ENCODE results near the gene SLC52A3.
"Not testable (repeated sequence)": the region's sequence is repeated elsewhere in the genome, so short reads cannot be mapped to it uniquely, and the experiment has no call there.

Gene SLC52A3

GRCh38 chr20:768426-768978 lies at the start of gene SLC52A3:
SLC52A3 (minus strand) TSS chr20:768500; CDS start chr20:765774, 2,726 bp downstream.
- no peak for DNase-seq (ENCODE audit: low spot score)
- H3K27ac Mint-ChIP-seq: no peak within 1 kb of the TSS
- H3K27me3 Mint-ChIP-seq (ENCODE audit: low read depth): peaks cover 3% of the 10 kb centered on the region
- no peaks in the 10 kb centered on the region for H3K9me3 Mint-ChIP-seq
- no peak within 1 kb of the TSS for H3K4me3 Mint-ChIP-seq
- no peaks in the 10 kb centered on the region for H3K4me1 Mint-ChIP-seq (ENCODE audit: low read depth)
- H3K36me3 Mint-ChIP-seq (ENCODE audit: low read depth): no peaks in the 10 kb centered on the region

- H3K9me3 Mint-ChIP-seq: no peaks in the 10 kb centered on the region
- no peak overlapping the region for H3K27ac Mint-ChIP-seq
- peaks cover 5% of the 10 kb centered on the region for H3K27me3 Mint-ChIP-seq (ENCODE audit: low read depth)
- no peaks in the 10 kb centered on the region for H3K36me3 Mint-ChIP-seq (ENCODE audit: low read depth)
- no peak overlapping the region for H3K4me3 Mint-ChIP-seq
- H3K4me1 Mint-ChIP-seq (ENCODE audit: low read depth): no peaks in the 10 kb centered on the region
- peak; percentile 55 for DNase-seq (ENCODE audit: low spot score)
Measured at GRCh38 chr20:815914-816606, 47.8 kb upstream of the SLC52A3 start.

GRCh38 chr20:815226-815625 lies 46.9 kb upstream of the SLC52A3 start:
- no peak for DNase-seq (ENCODE audit: low spot score)

GRCh38 chr20:813390-813789 lies 45.1 kb upstream of the SLC52A3 start:
- peaks cover 5% of the 10 kb centered on the region for H3K27me3 Mint-ChIP-seq (ENCODE audit: low read depth)
- DNase-seq (ENCODE audit: low spot score): no peak
- H3K4me1 Mint-ChIP-seq (ENCODE audit: low read depth): no peaks in the 10 kb centered on the region
- H3K4me3 Mint-ChIP-seq: no peak overlapping the region
- H3K27ac Mint-ChIP-seq: no peak overlapping the region
- no peaks in the 10 kb centered on the region for H3K36me3 Mint-ChIP-seq (ENCODE audit: low read depth)
- peaks cover 3% of the 10 kb centered on the region for H3K9me3 Mint-ChIP-seq

More at GRCh38 chr20:815226-815625, 46.9 kb upstream of the SLC52A3 start:
- H3K4me1 Mint-ChIP-seq (ENCODE audit: low read depth): no peaks in the 10 kb centered on the region
- H3K27me3 Mint-ChIP-seq (ENCODE audit: low read depth): peaks cover 2% of the 10 kb centered on the region
- H3K36me3 Mint-ChIP-seq (ENCODE audit: low read depth): no peaks in the 10 kb centered on the region
- H3K27ac Mint-ChIP-seq: no peak overlapping the region
- H3K4me3 Mint-ChIP-seq: no peak overlapping the region
- no peaks in the 10 kb centered on the region for H3K9me3 Mint-ChIP-seq

- H3K36me3 Mint-ChIP-seq (ENCODE audit: low read depth); H3K27ac Mint-ChIP-seq; H3K4me3 Mint-ChIP-seq; H3K9me3 Mint-ChIP-seq; H3K4me1 Mint-ChIP-seq (ENCODE audit: low read depth); H3K27me3 Mint-ChIP-seq (ENCODE audit: low read depth); DNase-seq (ENCODE audit: low spot score): not testable (repeated sequence)
Measured at GRCh38 chr20:812435-812814, 44.1 kb upstream of the SLC52A3 start.

GRCh38 chr20:811776-812434 lies 43.6 kb upstream of the SLC52A3 start:
- not testable (repeated sequence) for H3K4me1 Mint-ChIP-seq (ENCODE audit: low read depth); H3K27ac Mint-ChIP-seq; H3K27me3 Mint-ChIP-seq (ENCODE audit: low read depth); H3K36me3 Mint-ChIP-seq (ENCODE audit: low read depth); DNase-seq (ENCODE audit: low spot score); H3K9me3 Mint-ChIP-seq; H3K4me3 Mint-ChIP-seq

- H3K27ac Mint-ChIP-seq: no peak overlapping the region
- H3K4me1 Mint-ChIP-seq (ENCODE audit: low read depth): no peaks in the 10 kb centered on the region
- H3K36me3 Mint-ChIP-seq (ENCODE audit: low read depth): no peaks in the 10 kb centered on the region
- H3K4me3 Mint-ChIP-seq: no peak overlapping the region
- DNase-seq (ENCODE audit: low spot score): no peak
- H3K9me3 Mint-ChIP-seq: peaks cover 11% of the 10 kb centered on the region
- H3K27me3 Mint-ChIP-seq (ENCODE audit: low read depth): peaks cover 3% of the 10 kb centered on the region
Measured at GRCh38 chr20:805713-806112, 37.4 kb upstream of the SLC52A3 start.

- H3K36me3 Mint-ChIP-seq (ENCODE audit: low read depth): no peaks in the 10 kb centered on the region
- no peak overlapping the region for H3K27ac Mint-ChIP-seq
- H3K4me3 Mint-ChIP-seq: no peak overlapping the region
- DNase-seq (ENCODE audit: low spot score): no peak
- H3K4me1 Mint-ChIP-seq (ENCODE audit: low read depth): no peaks in the 10 kb centered on the region
- peaks cover 7% of the 10 kb centered on the region for H3K9me3 Mint-ChIP-seq
- H3K27me3 Mint-ChIP-seq (ENCODE audit: low read depth): no peaks in the 10 kb centered on the region
Measured at GRCh38 chr20:801678-802077, 33.4 kb upstream of the SLC52A3 start.

- H3K27ac Mint-ChIP-seq; H3K27me3 Mint-ChIP-seq (ENCODE audit: low read depth); H3K4me1 Mint-ChIP-seq (ENCODE audit: low read depth); H3K36me3 Mint-ChIP-seq (ENCODE audit: low read depth); H3K9me3 Mint-ChIP-seq; DNase-seq (ENCODE audit: low spot score); H3K4me3 Mint-ChIP-seq: not testable (repeated sequence)
Measured at GRCh38 chr20:800026-800425, 31.7 kb upstream of the SLC52A3 start.

GRCh38 chr20:798746-799145 lies 30.4 kb upstream of the SLC52A3 start:
- not testable (repeated sequence) for H3K27ac Mint-ChIP-seq; H3K9me3 Mint-ChIP-seq; DNase-seq (ENCODE audit: low spot score); H3K4me1 Mint-ChIP-seq (ENCODE audit: low read depth); H3K36me3 Mint-ChIP-seq (ENCODE audit: low read depth); H3K27me3 Mint-ChIP-seq (ENCODE audit: low read depth); H3K4me3 Mint-ChIP-seq

- H3K36me3 Mint-ChIP-seq (ENCODE audit: low read depth): no peaks in the 10 kb centered on the region
- H3K27ac Mint-ChIP-seq: no peak overlapping the region
- H3K4me3 Mint-ChIP-seq: no peak overlapping the region
- peaks cover 6% of the 10 kb centered on the region for H3K9me3 Mint-ChIP-seq
- H3K4me1 Mint-ChIP-seq (ENCODE audit: low read depth): no peaks in the 10 kb centered on the region
- no peaks in the 10 kb centered on the region for H3K27me3 Mint-ChIP-seq (ENCODE audit: low read depth)
- no peak for DNase-seq (ENCODE audit: low spot score)
Measured at GRCh38 chr20:796921-797320, 28.6 kb upstream of the SLC52A3 start.

- H3K4me1 Mint-ChIP-seq (ENCODE audit: low read depth): no peaks in the 10 kb centered on the region
- H3K4me3 Mint-ChIP-seq: no peak overlapping the region
- DNase-seq (ENCODE audit: low spot score): no peak
- peaks cover 10% of the 10 kb centered on the region for H3K9me3 Mint-ChIP-seq
- H3K36me3 Mint-ChIP-seq (ENCODE audit: low read depth): no peaks in the 10 kb centered on the region
- H3K27me3 Mint-ChIP-seq (ENCODE audit: low read depth): peaks cover 3% of the 10 kb centered on the region
- H3K27ac Mint-ChIP-seq: no peak overlapping the region
Measured at GRCh38 chr20:792248-792647, 23.9 kb upstream of the SLC52A3 start.

GRCh38 chr20:791056-791455 lies 22.8 kb upstream of the SLC52A3 start:
- no peak for DNase-seq (ENCODE audit: low spot score)
- Mint-ChIP-seq H3K27me3 (ENCODE audit: low read depth) (peaks cover 3% of the 10 kb centered on the region), H3K4me1 (ENCODE audit: low read depth) (no peaks in the 10 kb centered on the region), H3K4me3 (no peak overlapping the region), H3K9me3 (peaks cover 10% of the 10 kb centered on the region), H3K27ac (no peak overlapping the region), H3K36me3 (ENCODE audit: low read depth) (no peaks in the 10 kb centered on the region)

- no peaks in the 10 kb centered on the region for H3K4me1 Mint-ChIP-seq (ENCODE audit: low read depth)
- DNase-seq (ENCODE audit: low spot score): no peak
- H3K9me3 Mint-ChIP-seq: peaks cover 26% of the 10 kb centered on the region
- H3K27me3 Mint-ChIP-seq (ENCODE audit: low read depth): peaks cover 3% of the 10 kb centered on the region
- H3K4me3 Mint-ChIP-seq: no peak overlapping the region
- H3K27ac Mint-ChIP-seq: no peak overlapping the region
- no peaks in the 10 kb centered on the region for H3K36me3 Mint-ChIP-seq (ENCODE audit: low read depth)
Measured at GRCh38 chr20:787825-788224, 19.5 kb upstream of the SLC52A3 start.
